Measurements from ENCODE around the gene OBSL1.

DNA sequence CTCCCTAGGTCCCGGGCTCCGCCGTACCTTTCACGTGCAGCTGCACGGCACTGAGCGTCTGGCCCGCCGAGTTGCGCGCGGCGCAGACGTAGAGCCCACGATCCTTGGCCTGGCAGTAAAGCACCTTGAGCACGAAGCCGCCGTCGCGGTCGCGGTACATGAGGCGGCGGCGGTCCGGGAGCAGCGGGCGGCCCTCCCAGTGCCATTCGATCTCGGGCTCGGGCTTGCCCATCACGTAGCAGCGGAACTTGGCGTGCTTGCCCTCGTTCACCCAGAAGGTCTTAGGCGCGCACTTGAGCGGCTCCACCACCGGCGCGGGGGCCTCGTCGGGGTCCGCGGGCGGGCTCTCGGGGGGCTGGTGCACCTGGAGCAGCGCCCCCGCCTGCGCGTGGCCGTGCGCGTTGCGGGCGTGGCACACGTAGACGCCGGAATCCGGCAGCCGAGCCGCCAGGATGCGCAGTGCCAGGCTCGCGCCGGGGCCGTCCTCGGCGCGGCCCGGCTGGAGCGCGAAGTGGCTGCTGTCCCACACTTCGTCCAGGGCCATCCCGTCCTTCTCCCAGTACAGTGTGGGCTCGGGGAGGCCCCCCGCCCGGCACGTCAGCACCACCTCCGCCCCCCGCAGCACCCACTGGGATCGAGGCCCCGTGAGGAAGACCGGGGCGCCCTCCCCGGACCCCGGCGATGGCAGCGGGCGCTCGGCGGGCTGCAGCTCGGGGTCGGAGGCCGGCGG, 980 bp downstream of the OBSL1 start:
- TF ChIP-seq, protein P1, sequence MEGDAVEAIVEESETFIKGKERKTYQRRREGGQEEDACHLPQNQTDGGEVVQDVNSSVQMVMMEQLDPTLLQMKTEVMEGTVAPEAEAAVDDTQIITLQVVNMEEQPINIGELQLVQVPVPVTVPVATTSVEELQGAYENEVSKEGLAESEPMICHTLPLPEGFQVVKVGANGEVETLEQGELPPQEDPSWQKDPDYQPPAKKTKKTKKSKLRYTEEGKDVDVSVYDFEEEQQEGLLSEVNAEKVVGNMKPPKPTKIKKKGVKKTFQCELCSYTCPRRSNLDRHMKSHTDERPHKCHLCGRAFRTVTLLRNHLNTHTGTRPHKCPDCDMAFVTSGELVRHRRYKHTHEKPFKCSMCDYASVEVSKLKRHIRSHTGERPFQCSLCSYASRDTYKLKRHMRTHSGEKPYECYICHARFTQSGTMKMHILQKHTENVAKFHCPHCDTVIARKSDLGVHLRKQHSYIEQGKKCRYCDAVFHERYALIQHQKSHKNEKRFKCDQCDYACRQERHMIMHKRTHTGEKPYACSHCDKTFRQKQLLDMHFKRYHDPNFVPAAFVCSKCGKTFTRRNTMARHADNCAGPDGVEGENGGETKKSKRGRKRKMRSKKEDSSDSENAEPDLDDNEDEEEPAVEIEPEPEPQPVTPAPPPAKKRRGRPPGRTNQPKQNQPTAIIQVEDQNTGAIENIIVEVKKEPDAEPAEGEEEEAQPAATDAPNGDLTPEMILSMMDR (conservative IDR thresholded peaks at IDR 0.05; ENCODE audit: low read depth, low read length): no peak
- TF ChIP-seq EZH2 (IDR thresholded peaks at IDR 0.05; ENCODE audit: borderline replicate concordance, low read depth, low read length, poor library complexity, severe bottlenecking): no peak
